HUDEP-2 (cell line): ENCODE data around the gene LACRT.

Experiments
- DNase-seq, 76 experiments: peaks; one replicate each; lab custom pipeline; 2025; ENCODE audit not compliant: unreplicated experiment in 76 of 76; lab: John Stamatoyannopoulos, UW

Gene LACRT

GRCh38 chr12:54603173-54603814 is 31.4 kb downstream of the LACRT start:
- DNase-seq = peak in 41 of 76 experiments; percentile 3 to 67 (median 22)

GRCh38 chr12:54602661-54603060 is 32.0 kb downstream of the LACRT start:
- DNase-seq = no peak

GRCh38 chr12:54601841-54602240 is 32.9 kb downstream of the LACRT start:
- DNase-seq = no peak

- no peak for DNase-seq
Observed at GRCh38 chr12:54598970-54599369, 35.7 kb downstream of the LACRT start.

GRCh38 chr12:54596526-54596946 is 38.2 kb downstream of the LACRT start:
- DNase-seq = peak in 38 of 76 experiments; percentile 1 to 44 (median 18)

GRCh38 chr12:54595471-54595870 is 39.2 kb downstream of the LACRT start:
- DNase-seq = no peak

GRCh38 chr12:54593725-54594124 is 41.0 kb downstream of the LACRT start:
- DNase-seq = no peak

GRCh38 chr12:54593135-54593534 is 41.6 kb downstream of the LACRT start:
- no peak for DNase-seq

- no peak for DNase-seq
Observed at GRCh38 chr12:54592316-54592715, 42.4 kb downstream of the LACRT start.

- DNase-seq = no peak
Observed at GRCh38 chr12:54590978-54591591, 43.6 kb downstream of the LACRT start.

GRCh38 chr12:54589964-54590363 is 44.7 kb downstream of the LACRT start:
- DNase-seq = no peak

- no peak for DNase-seq
Observed at GRCh38 chr12:54588890-54589267, 45.8 kb downstream of the LACRT start.

GRCh38 chr12:54588110-54588889 is 46.4 kb downstream of the LACRT start, which contains the start of gene PPP1R1A:
TSS of gene PPP1R1A (minus strand) at chr12:54588659. CDS start at chr12:54588488, 171 bp downstream.
- DNase-seq = no peak

GRCh38 chr12:54587315-54587873 is 47.3 kb downstream of the LACRT start:
- no peak for DNase-seq

- DNase-seq = no peak
Observed at GRCh38 chr12:54586620-54587019, 48.1 kb downstream of the LACRT start.

- DNase-seq = no peak
Observed at GRCh38 chr12:54585243-54585642, 49.5 kb downstream of the LACRT start.

- DNase-seq = no peak
Observed at GRCh38 chr12:54584128-54584527, 50.6 kb downstream of the LACRT start.

- DNase-seq = no peak
Observed at GRCh38 chr12:54583726-54584125, 51.0 kb downstream of the LACRT start.

GRCh38 chr12:54581412-54581811 is 53.3 kb downstream of the LACRT start:
- DNase-seq = no peak
